ENCODE results near the gene CRABP1. TPM values are rescaled to one million over a fixed set of nuclear protein-coding genes. Genes with fewer than 3 reads are reported as not detected.

CRABP1 gene
- total RNA-seq, 1 donor = not detected

GRCh38 chr15:78301828-78302227 is 38.3 kb upstream of the CRABP1 start:
- TF ChIP-seq CTCF (IDR thresholded peaks at IDR 0.05; ENCODE audit: insufficient read depth, low read depth, low read length) = no peak
- no peak overlapping the region for H3K4me3 ChIP-seq (ENCODE audit: low read depth, low read length)
- peak; percentile 68 for DNase-seq (ENCODE audit: low read depth)

- H3K4me3 ChIP-seq (ENCODE audit: low read depth, low read length) = no peak overlapping the region
- DNase-seq (ENCODE audit: low read depth) = peak; percentile 67
- TF ChIP-seq CTCF (IDR thresholded peaks at IDR 0.05; ENCODE audit: insufficient read depth, low read depth, low read length) = no peak
Observed at GRCh38 chr15:78302579-78303312, 37.4 kb upstream of the CRABP1 start.

GRCh38 chr15:78304216-78305066 is 35.7 kb upstream of the CRABP1 start:
- TF ChIP-seq CTCF (IDR thresholded peaks at IDR 0.05; ENCODE audit: insufficient read depth, low read depth, low read length) = no peak
- no peak overlapping the region for H3K4me3 ChIP-seq (ENCODE audit: low read depth, low read length)
- no peak for DNase-seq (ENCODE audit: low read depth)

- peak; percentile 20 for DNase-seq (ENCODE audit: low read depth)
- H3K4me3 ChIP-seq (ENCODE audit: low read depth, low read length) = no peak overlapping the region
- TF ChIP-seq CTCF (IDR thresholded peaks at IDR 0.05; ENCODE audit: insufficient read depth, low read depth, low read length) = no peak
Observed at GRCh38 chr15:78306176-78306774, 33.9 kb upstream of the CRABP1 start.

GRCh38 chr15:78307976-78308375 is 32.2 kb upstream of the CRABP1 start:
- no peak for DNase-seq (ENCODE audit: low read depth)
- TF ChIP-seq CTCF (IDR thresholded peaks at IDR 0.05; ENCODE audit: insufficient read depth, low read depth, low read length) = no peak
- no peak overlapping the region for H3K4me3 ChIP-seq (ENCODE audit: low read depth, low read length)

GRCh38 chr15:78308422-78309032 is 31.6 kb upstream of the CRABP1 start:
- no peak overlapping the region for H3K4me3 ChIP-seq (ENCODE audit: low read depth, low read length)
- peak; percentile 94 for TF ChIP-seq CTCF (IDR thresholded peaks at IDR 0.05; ENCODE audit: insufficient read depth, low read depth, low read length)
- peak; percentile 57 for DNase-seq (ENCODE audit: low read depth)

All from fibroblast of villous mesenchyme (primary cell).